ENCODE measurements around the gene MAN1C1. TPM values are rescaled to one million over a fixed set of nuclear protein-coding genes. Genes with fewer than 3 reads are reported as not detected.

Gene MAN1C1
- total and polyA plus RNA-seq, 9 of the 15 experiments (the other 6 are each of a cell fraction or from before 2014, with no cell fraction given) = 0.04 to 0.44 (median 0.10) TPM; not detected in 3

DNA sequence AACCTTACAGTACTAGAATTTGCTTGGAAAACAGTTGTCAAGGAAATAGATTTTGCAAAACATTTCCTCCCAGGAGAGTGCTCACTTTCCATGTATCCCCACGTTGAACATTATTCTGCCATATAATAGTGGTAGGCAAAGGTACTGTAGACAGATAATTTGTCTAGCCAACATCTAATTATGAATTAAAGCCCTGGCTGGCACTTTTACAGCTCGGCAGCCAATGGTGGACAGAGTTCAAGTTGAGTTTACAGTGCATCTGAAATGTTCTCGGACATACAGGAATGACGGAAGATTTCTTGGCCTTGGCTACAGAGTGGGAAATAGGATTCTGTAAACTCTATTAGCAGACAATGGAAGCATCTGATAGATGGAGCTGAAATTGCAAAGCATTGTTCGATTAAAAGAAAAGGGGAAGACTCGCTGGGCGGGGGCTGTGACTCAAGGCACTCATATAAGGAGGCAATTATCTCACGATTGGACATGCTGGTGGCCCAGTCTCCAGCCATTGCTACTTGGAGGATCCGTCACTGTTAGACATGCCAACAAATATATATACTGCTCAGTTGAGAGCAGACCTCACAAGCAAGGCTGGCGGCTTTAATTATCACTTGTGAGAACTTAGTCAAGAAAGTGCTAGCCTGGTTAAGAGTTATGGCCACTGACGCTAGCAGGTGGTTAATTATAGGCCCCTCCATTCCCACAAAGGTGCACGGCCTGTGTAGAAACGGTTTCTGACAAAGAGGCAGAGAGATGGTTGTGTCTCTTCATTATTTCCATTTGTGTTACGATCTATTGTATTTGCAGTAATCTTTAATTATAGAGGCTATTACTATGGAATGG, 48.0 kb downstream of the MAN1C1 start:
- no peaks in the 10 kb centered on the region for H3K9me1 ChIP-seq (ENCODE audit: control insufficient read depth, insufficient read depth, low read length)
- H3K4me3 ChIP-seq = no peak overlapping the region
- 7% methylated on average over 14 of the region's 14 CpGs for WGBS (ENCODE audit: insufficient coverage, low coverage, missing lambda C conversion rate)
- no peaks in the 10 kb centered on the region for H3K9me3 ChIP-seq (replicated peaks; ENCODE audit: control insufficient read depth, insufficient read depth, low read depth, low read length)
- FAIRE-seq (no peak), DNase-seq (ENCODE audit: extremely low read depth in 1 of 4, low spot score in 3 of 4) (no peak), ATAC-seq (no peak)
- ChIA-PET CTCF (ENCODE audit: low intra/inter-chr PET ratio) (no interaction called here), POLR2A (interaction anchor here (0.6 kb wide), 3 partner anchors 20 to 74 kb away, joined by 3 to 4 read pairs (median 3); no protein-coding TSS in a partner anchor)
- in situ Hi-C loops (cut with MboI) = no loop called here
- no peaks in the 10 kb centered on the region for H4K20me1 ChIP-seq (replicated peaks; ENCODE audit: control insufficient read depth, insufficient read depth, low read length)
- no peaks in the 10 kb centered on the region for H3K79me2 ChIP-seq (ENCODE audit: control insufficient read depth, insufficient read depth, low read length)
- peaks cover 52 to 63% of the 10 kb centered on the region in 2 experiments for H3K27me3 ChIP-seq (ENCODE audit: control insufficient read depth in 2 of 2, insufficient read depth in 2 of 2, low read length in 2 of 2)
- H2AFZ ChIP-seq (ENCODE audit: low read depth, low read length) = no peak overlapping the region
- intact Hi-C loops (cut with micrococcal nuclease) = no loop called here
- BruUV-seq (replicated peaks) = no TSS peak
- H3K9ac ChIP-seq (ENCODE audit: insufficient read depth in 1 of 2, low read depth in 2 of 2, low read length in 2 of 2) = no peak overlapping the region
- H3K27ac ChIP-seq (ENCODE audit: extremely low read depth, low read depth, low read length) = no peak overlapping the region
- no peaks in the 10 kb centered on the region for H3K4me1 ChIP-seq (replicated peaks in 1 of 2; ENCODE audit: control insufficient read depth in 2 of 2, insufficient read depth in 2 of 2, low read length in 2 of 2)
- no peak overlapping the region for H3K4me2 ChIP-seq (ENCODE audit: insufficient read depth, low read length)
- H3K36me3 ChIP-seq (ENCODE audit: control insufficient read depth, insufficient read depth, low read length) = no peaks in the 10 kb centered on the region
- TF ChIP-seq ZNF175 (CRISPR knock-in tag; IDR thresholded peaks at IDR 0.05; ENCODE audit: low read depth) (no peak), ILF3 (IDR thresholded peaks at IDR 0.05; ENCODE audit: borderline replicate concordance) (no peak), EHMT2 (IDR thresholded peaks at IDR 0.05) (no peak), TEAD4 (IDR thresholded peaks at IDR 0.05; ENCODE audit: low read length) (no peak), TEAD4 (CRISPR knock-in tag; IDR thresholded peaks at IDR 0.05; ENCODE audit: borderline replicate concordance) (no peak), GTF2F1 (IDR thresholded peaks at IDR 0.05; ENCODE audit: low read depth, low read length) (no peak), ZNF583 (CRISPR knock-in tag; IDR thresholded peaks at IDR 0.05) (no peak), ZFP1 (CRISPR knock-in tag; IDR thresholded peaks at IDR 0.05) (no peak), NR2C2 (CRISPR knock-in tag; IDR thresholded peaks at IDR 0.05) (no peak), NR2C2 (tag; IDR thresholded peaks at IDR 0.05) (no peak), SMAD1 (IDR thresholded peaks at IDR 0.05; ENCODE audit: low read depth, low read length, partially characterized antibody) (no peak), RBBP5 (IDR thresholded peaks at IDR 0.05; ENCODE audit: borderline replicate concordance, insufficient read depth, low read length, poor library complexity, severe bottlenecking) (no peak), ZNF551 (CRISPR knock-in tag; IDR thresholded peaks at IDR 0.05) (no peak), MCM5 (IDR thresholded peaks at IDR 0.05; ENCODE audit: low read depth) (no peak), ZNF140 (CRISPR knock-in tag; IDR thresholded peaks at IDR 0.05) (no peak), NFXL1 (CRISPR knock-in tag; IDR thresholded peaks at IDR 0.05) (no peak), KAT2B (IDR thresholded peaks at IDR 0.05; ENCODE audit: low read depth, low read length) (no peak), GABPB2 (CRISPR knock-in tag; conservative IDR thresholded peaks at IDR 0.05) (no peak), BRCA1 (IDR thresholded peaks at IDR 0.05) (no peak), BRCA1 (CRISPR knock-in tag; IDR thresholded peaks at IDR 0.05) (no peak), HNRNPUL1 (IDR thresholded peaks at IDR 0.05; ENCODE audit: low read length) (no peak)
- TF ChIP-seq, protein P1, sequence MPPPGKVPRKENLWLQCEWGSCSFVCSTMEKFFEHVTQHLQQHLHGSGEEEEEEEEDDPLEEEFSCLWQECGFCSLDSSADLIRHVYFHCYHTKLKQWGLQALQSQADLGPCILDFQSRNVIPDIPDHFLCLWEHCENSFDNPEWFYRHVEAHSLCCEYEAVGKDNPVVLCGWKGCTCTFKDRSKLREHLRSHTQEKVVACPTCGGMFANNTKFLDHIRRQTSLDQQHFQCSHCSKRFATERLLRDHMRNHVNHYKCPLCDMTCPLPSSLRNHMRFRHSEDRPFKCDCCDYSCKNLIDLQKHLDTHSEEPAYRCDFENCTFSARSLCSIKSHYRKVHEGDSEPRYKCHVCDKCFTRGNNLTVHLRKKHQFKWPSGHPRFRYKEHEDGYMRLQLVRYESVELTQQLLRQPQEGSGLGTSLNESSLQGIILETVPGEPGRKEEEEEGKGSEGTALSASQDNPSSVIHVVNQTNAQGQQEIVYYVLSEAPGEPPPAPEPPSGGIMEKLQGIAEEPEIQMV (tag; conservative IDR thresholded peaks at IDR 0.05; ENCODE audit: low read depth) = no peak
